ENCODE results near the gene MMP23B.
"Not testable (repeated sequence)": the region's sequence is repeated elsewhere in the genome, so short reads cannot be mapped to it uniquely, and the experiment has no call there.

The MMP23B gene

GRCh38 chr1:1666526-1666925, 34.6 kb downstream of the MMP23B start:
- TF ChIP-seq CTCF (conservative IDR thresholded peaks at IDR 0.05; ENCODE audit: low read depth, low read length) = no peak
- H3K4me3 ChIP-seq (ENCODE audit: low read depth, low read length) = no peak overlapping the region
- DNase-seq (ENCODE audit: low read depth) = no peak

- no peak overlapping the region for H3K4me3 ChIP-seq (ENCODE audit: low read depth, low read length)
- DNase-seq (ENCODE audit: low read depth) = no peak
- TF ChIP-seq CTCF (conservative IDR thresholded peaks at IDR 0.05; ENCODE audit: low read depth, low read length) = no peak
These were observed 37.8 kb downstream of the MMP23B start for GRCh38 chr1:1669468-1670440.

GRCh38 chr1:1670866-1671265, 38.9 kb downstream of the MMP23B start:
- no peak overlapping the region for H3K4me3 ChIP-seq (ENCODE audit: low read depth, low read length)
- TF ChIP-seq CTCF (conservative IDR thresholded peaks at IDR 0.05; ENCODE audit: low read depth, low read length) = no peak
- no peak for DNase-seq (ENCODE audit: low read depth)

- no peak overlapping the region for H3K4me3 ChIP-seq (ENCODE audit: low read depth, low read length)
- no peak for DNase-seq (ENCODE audit: low read depth)
- no peak for TF ChIP-seq CTCF (conservative IDR thresholded peaks at IDR 0.05; ENCODE audit: low read depth, low read length)
These were observed 39.6 kb downstream of the MMP23B start for GRCh38 chr1:1671365-1672119.

- no peak for DNase-seq (ENCODE audit: low read depth)
- H3K4me3 ChIP-seq (ENCODE audit: low read depth, low read length) = no peak overlapping the region
- TF ChIP-seq CTCF (conservative IDR thresholded peaks at IDR 0.05; ENCODE audit: low read depth, low read length) = no peak
These were observed 40.4 kb downstream of the MMP23B start for GRCh38 chr1:1672181-1672965.

- not testable (repeated sequence) for DNase-seq (ENCODE audit: low read depth); H3K4me3 ChIP-seq (ENCODE audit: low read depth, low read length)
These were observed 42.8 kb downstream of the MMP23B start for GRCh38 chr1:1674806-1675205.

- not testable (repeated sequence) for DNase-seq (ENCODE audit: low read depth); H3K4me3 ChIP-seq (ENCODE audit: low read depth, low read length)
These were observed 43.2 kb downstream of the MMP23B start for GRCh38 chr1:1675218-1675617.

GRCh38 chr1:1676087-1676486, 44.1 kb downstream of the MMP23B start:
- DNase-seq (ENCODE audit: low read depth); H3K4me3 ChIP-seq (ENCODE audit: low read depth, low read length): not testable (repeated sequence)
